HuH-7.5 (cell line): ENCODE results near the gene NMU.
"Not testable (repeated sequence)": the region's sequence is repeated elsewhere in the genome, so short reads cannot be mapped to it uniquely, and the experiment has no call there.

ENCODE experiments used
- DNase-seq: peaks from one replicate; pipeline ENCODE4 v3.0.0; 2011; ENCODE audit warnings: low spot score

Gene NMU, protein sequence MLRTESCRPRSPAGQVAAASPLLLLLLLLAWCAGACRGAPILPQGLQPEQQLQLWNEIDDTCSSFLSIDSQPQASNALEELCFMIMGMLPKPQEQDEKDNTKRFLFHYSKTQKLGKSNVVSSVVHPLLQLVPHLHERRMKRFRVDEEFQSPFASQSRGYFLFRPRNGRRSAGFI

DNA sequence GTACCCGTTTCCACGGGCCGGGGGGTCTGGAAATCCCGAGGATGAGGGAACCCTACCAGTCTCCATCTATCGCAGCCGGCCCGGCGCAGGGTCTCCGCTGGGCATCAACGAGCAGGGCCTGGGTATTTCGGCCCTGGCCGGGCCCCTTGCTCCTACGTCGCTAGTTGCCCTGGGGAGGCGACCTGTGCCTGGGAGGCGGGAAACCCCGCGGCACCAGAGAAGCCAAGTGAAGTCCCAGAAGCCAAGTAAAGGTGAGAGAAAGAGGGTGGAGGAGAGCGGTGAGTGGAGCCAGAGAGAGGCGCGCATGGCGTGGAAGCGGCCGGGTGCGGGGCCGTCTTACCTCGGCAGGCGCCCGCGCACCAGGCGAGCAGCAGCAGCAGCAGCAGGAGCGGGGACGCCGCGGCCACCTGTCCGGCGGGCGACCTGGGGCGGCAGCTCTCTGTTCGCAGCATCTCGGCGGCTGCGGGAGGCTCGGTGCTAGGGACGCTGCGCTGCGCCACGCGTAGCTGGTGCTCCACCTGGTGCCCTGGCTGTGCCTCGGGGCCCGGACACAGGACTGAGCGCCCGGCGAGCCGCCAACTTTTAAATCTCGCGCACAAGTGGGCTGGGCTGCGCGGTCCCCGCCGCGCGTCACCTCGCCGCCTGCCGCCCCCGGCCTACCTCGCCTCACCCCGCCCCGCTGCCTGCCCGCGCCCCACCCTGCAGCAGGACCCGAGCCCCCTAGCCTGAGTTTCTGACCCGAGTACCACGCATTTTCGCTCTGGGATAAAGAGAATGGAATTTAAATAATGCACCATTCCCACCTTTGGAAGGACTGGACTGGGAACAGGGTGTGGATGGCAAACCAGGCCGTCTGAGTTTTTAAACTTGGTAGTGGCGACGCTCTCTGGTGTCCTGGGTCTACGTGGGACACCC, at the start of gene NMU:
TSS of gene NMU (minus strand) at position 558 of the 915 bp plus-strand sequence. CDS start at position 452, 106 bp downstream.
- no peak for DNase-seq

- DNase-seq: no peak
These were observed 48.2 kb upstream of the NMU start for GRCh38 chr4:55684276-55684675.

DNA sequence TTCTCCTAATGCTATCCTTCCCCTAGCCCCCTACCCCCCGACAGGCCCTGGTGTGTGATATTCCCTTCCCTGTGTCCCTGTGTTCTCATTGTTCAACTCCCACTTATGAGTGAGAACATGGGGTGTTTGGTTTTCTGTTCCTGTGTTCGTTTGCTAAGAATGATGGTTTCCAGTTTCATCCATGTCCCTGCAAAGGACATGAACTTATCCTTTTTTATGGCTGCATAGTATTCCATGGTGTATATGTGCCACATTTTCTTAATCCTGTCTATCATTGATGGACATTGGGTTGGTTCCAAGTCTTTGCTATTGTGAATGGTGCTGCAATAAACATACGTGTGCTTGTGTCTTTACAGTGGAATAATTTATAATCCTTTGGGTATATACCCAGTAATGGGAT, 46.7 kb upstream of the NMU start:
- not testable (repeated sequence) for DNase-seq

- DNase-seq: no peak
These were observed 46.2 kb upstream of the NMU start for GRCh38 chr4:55682295-55682694.

DNA sequence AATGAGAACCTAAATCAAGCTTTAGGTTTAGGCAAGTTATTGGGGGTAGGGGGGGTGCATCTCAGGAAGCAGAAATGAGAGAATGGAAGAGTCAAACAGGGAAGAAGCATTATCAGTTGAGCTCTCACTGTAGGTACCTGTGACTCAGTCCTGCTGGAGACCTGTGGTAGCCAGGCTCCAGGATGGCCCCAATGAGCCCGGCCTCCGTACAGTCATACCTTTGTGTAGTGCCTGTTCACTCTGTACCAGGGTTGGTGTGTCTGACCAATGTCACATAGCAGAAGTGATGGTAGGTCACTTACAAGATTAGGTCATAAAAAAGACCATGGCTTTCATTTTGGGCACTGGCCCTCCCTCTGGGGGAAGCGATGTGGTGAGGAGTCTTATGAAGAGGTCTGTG, 45.3 kb upstream of the NMU start:
- no peak for DNase-seq

- no peak for DNase-seq
These were observed 39.2 kb upstream of the NMU start for GRCh38 chr4:55675196-55675793.

GRCh38 chr4:55673424-55673823, 37.3 kb upstream of the NMU start:
- no peak for DNase-seq

DNA sequence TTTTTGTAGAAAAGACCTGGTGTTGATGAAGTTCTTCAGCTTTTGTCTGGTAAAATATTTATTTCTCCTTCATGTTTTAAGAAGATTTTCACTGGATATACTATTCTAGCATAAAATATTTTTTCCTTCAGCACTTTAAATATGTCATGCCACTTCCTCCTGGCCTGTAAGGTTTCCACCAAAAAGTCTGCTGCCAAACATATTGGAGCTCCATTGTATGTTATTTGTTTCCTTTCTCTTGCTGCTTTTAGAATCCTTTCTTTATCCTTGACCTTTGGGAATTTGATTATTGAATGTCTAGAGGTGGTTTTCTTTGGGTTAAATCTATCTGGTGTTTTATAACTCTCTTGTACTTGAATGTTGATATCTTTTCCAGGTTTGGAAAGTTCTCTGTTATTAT, 35.6 kb upstream of the NMU start:
- no peak for DNase-seq

DNA sequence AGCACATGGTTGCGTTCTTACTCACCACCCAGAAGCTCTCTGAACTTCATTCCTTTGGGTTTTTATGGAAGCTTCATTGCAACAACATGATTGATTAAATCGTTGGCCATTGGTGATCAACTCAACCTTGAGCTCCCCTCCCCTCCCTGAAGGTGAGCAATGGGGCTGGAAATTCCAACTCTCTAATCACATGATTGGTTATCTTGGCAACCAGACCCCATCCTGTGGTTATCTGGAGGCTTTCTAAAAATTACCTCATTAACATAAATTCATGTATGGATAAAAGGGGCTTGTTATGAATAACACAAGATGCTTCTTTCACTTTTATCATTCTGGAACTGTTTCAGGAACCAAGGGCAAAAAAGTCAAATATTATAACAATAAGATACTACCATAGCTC, 34.6 kb upstream of the NMU start:
- no peak for DNase-seq

DNA sequence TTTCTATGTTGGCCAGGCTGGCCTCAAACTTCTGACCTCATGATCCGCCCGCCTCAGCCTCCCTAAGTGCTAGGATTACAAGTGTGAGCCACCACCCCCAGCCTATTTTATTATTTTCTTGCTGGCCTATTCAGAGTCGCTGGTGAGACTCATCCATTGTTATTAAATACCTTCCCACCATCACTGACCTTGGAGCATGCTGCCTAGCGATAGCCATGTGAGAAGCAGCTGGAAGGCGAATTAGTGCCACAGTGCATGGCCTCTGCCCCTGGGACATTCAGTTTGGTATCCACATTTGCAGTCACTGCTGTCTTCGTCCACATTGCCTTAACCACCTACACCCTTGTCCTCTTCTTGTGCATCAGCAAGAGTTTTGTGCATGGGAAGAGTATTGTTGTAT, 32.4 kb upstream of the NMU start:
- no peak for DNase-seq

GRCh38 chr4:55666535-55666934, 30.4 kb upstream of the NMU start:
- DNase-seq: no peak

- no peak for DNase-seq
These were observed 27.0 kb upstream of the NMU start for GRCh38 chr4:55663145-55663544.

DNA sequence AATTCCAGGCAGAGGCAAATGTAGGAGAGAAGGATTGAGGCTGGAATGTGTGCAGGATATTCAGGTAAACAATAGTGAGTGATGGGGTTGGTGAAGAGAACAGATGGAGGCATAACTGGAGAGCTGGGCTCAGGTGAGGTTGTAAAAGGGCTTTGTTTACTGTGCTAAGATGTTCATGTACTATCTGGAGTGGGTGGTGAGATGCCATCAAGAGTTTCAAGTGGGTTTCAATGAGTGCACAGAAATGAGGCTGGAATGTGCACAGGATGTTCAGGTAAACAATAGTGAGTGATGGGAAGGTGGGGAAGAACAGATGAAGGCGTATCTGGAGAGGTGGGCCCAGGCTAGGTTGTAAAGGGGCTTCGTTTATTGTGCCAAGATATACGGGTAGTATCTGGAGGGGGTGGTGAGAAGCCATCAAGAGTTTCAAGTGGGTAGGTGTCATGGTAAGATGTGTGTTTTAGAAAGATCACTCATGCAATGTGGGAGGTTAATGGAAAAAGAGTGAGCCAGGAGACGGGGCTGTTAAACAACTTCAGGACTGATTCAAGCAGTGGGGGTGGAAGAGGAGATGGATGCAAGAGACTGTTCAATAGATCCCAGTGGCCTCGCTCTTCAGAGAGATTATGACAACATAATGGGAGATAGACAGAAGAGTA, 25.4 kb upstream of the NMU start:
- no peak for DNase-seq

DNA sequence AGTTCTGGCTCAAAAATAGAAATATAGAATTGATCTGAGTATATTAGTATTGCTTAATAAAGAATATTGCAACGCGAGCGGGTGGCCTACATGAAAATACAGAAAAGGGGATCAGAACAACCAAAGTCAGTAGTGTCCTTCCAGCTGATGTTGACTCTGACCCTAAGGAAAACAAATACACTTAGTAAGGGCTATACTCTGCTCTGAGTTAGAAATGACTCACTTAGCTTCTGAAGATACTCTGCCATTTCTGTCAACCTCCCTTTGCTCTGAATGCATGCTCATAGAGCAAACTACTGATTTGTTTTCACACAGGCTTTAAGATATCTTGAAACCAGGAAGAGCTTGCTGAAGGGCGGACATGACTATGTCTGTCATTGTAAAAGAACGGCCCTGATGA, 22.6 kb upstream of the NMU start:
- no peak for DNase-seq

DNA sequence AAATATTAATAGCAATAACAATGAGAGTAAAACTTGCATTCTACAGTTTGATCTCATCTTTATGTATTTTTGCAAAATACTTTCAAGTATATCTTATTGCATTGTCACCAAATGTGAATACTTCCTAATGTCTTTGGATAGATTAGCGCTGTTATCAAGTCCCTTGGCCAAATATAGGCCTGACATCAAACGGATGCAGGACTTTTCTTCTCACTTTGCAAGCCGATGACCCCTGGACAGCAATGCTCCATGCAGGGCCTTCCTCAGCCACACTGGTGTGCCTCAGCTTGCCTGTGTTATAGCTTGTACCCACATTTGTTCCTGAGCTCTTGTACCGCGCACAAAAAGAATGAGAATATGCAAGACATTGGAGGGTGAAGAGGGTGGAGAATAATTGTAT, 18.0 kb upstream of the NMU start:
- no peak for DNase-seq

DNA sequence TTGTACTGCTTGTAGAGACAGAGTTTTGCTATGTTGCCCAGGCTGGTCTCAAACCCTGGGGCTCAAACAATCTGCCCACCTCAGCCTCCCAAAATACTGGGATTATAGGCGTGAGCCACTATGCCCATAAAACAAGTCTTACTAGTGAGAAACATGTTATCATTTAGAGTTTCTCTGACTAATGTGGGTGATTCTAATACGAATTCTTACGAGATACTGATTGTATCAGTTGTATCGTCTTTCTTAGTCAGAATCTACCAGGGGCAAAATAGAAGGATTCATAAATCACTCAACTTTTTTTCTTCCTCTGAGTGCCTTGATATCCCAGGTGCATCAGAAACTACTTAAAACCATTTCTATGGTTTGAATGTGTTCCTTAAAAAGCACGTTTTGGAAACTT, 14.4 kb upstream of the NMU start:
- DNase-seq: no peak

DNA sequence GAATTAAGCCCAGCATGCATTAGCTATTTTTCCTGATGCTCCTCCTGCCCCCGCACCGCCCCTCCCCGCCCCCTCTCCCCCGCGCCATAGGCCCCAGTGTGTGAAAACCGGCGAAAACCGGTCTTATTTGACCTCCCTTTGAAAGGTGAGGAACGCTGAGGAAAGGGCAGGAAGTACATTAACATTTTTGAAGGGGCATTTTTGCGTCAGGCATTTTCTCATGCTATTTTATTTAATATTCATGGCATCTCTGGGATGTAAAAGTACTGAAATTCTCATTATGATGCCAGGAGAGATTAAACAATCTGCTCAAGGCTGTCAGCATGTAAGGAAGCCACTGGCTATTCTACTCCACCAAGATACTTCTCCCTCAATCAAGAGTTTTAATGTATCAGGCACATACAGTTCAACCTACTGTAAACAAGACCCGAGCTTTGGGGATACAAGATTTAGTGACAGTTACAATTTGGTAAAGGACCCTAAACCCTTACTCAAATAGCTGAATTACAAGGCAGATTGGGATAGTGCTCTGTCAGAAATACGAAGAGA, 1.2 kb upstream of the NMU start:
- DNase-seq: no peak

- DNase-seq: no peak
These were observed 530 bp upstream of the NMU start for GRCh38 chr4:55636656-55636999.

DNA sequence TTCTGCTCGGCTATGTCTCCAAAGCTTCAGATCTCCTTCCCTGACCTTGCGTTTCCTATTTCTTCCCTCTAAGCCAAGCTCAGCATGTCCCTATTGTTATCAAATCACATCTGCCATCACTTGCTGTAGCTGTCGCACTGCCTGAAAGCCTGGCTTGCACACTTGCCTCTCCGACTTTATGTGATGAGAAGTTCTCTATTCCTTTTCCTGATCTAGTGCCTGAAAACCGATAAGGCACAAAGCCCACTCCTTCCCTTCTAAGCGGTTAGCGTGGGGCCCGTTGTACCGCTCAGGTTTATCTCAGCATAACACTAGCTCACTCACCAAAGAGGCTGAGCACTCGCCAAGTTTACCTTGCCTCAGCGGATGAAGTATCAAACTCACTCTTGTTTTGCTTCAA, 816 bp downstream of the NMU start:
- no peak for DNase-seq

DNA sequence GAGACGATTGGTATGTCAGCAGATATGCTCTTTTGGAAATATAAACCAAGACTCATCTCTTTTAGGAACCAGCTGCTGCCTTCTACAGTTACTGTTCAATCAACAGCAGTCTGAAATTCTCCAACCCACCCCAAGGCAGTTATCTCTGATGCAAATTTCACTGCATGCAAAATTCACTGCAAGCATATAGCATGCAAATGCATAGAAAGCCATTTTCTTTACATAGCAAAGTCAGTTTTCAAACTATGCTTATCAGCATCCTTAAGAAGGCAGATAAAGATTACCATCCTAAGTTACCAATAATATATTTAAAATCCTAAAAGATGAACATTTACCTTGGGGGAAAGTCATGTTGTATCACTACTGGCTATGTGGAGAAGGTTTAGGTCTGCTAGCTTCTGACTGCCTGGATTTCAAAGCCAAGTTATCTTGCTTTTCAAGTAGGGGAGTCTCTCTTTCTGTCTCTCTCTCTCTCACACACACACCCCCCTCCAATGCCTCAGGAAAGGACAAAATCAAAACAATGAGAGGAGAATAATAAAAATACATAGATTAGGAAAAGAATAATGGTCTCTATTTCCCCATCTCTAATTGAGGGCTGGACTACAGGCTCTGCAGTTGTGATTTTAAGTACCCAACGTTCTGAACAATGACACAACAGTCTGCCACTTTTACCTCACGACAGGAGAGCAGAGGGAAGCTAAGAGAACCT, 1.5 kb downstream of the NMU start:
- no peak for DNase-seq

GRCh38 chr4:55633903-55634302, 2.2 kb downstream of the NMU start:
- no peak for DNase-seq

GRCh38 chr4:55625835-55626234, 10.3 kb downstream of the NMU start:
- no peak for DNase-seq
